Panc1 (cell line): ENCODE data around the gene SCYGR6.

Experiments used
- CTCF ChIP-seq: fragments of 450-650 bp; IDR thresholded peaks from 2 replicates; pipeline ENCODE4 v1.5.1; 2017; ENCODE audit warnings: mild to moderate bottlenecking
- POLR2AphosphoS5 ChIP-seq: IDR thresholded peaks from 2 replicates; pipeline ENCODE4 v1.6.1; 2012; ENCODE audit warnings: mild to moderate bottlenecking, low read depth, low read length, moderate library complexity

GRCh38 chr2:227703280-227703732 is 21.3 kb downstream of the SCYGR6 start:
- TF ChIP-seq POLR2AphosphoS5 = no peak
- TF ChIP-seq CTCF = no peak
